ENCODE measurements around the gene PTGES2.
A peak's percentile ranks its signal among the peaks of the same experiment; 100 is the strongest.

The PTGES2 gene

GRCh38 chr9:128106181-128106939 is 21.2 kb downstream of the PTGES2 start:
- no peak for DNase-seq (ENCODE audit: low read depth in 2 of 2, low spot score in 1 of 2)

- no peak for DNase-seq (ENCODE audit: low read depth in 2 of 2, low spot score in 1 of 2)
Observed at GRCh38 chr9:128105538-128106175, 21.9 kb downstream of the PTGES2 start.

GRCh38 chr9:128104171-128104618 is 23.3 kb downstream of the PTGES2 start:
- DNase-seq (ENCODE audit: low read depth in 2 of 2, low spot score in 1 of 2), result no peak

GRCh38 chr9:128103589-128103962 is 24.0 kb downstream of the PTGES2 start:
- DNase-seq (ENCODE audit: low read depth in 2 of 2, low spot score in 1 of 2), result no peak

- DNase-seq (ENCODE audit: low read depth in 2 of 2, low spot score in 1 of 2), result no peak
Observed at GRCh38 chr9:128102861-128103588, 24.5 kb downstream of the PTGES2 start.

- DNase-seq (ENCODE audit: low read depth in 2 of 2, low spot score in 1 of 2), result no peak
Observed at GRCh38 chr9:128102196-128102595, 25.3 kb downstream of the PTGES2 start.

GRCh38 chr9:128101690-128102089 is 25.8 kb downstream of the PTGES2 start:
- DNase-seq (ENCODE audit: low read depth in 2 of 2, low spot score in 1 of 2), result no peak

- DNase-seq (ENCODE audit: low read depth in 2 of 2, low spot score in 1 of 2), result no peak
Observed at GRCh38 chr9:128101231-128101661, 26.3 kb downstream of the PTGES2 start.

- no peak for DNase-seq (ENCODE audit: low read depth in 2 of 2, low spot score in 1 of 2)
Observed at GRCh38 chr9:128100581-128100980, 26.9 kb downstream of the PTGES2 start.

- no peak for DNase-seq (ENCODE audit: low read depth in 2 of 2, low spot score in 1 of 2)
Observed at GRCh38 chr9:128099932-128100491, 27.5 kb downstream of the PTGES2 start.

- no peak for DNase-seq (ENCODE audit: low read depth in 2 of 2, low spot score in 1 of 2)
Observed at GRCh38 chr9:128099231-128099931, 28.1 kb downstream of the PTGES2 start.

GRCh38 chr9:128098297-128099230 is 29.0 kb downstream of the PTGES2 start:
- peak in 1 of 2 donors; percentile 22 for DNase-seq (ENCODE audit: low read depth in 2 of 2, low spot score in 1 of 2)

GRCh38 chr9:128097543-128098296 is 29.8 kb downstream of the PTGES2 start:
- no peak for DNase-seq (ENCODE audit: low read depth in 2 of 2, low spot score in 1 of 2)

- DNase-seq (ENCODE audit: low read depth in 2 of 2, low spot score in 1 of 2), result no peak
Observed at GRCh38 chr9:128096616-128097536, 30.7 kb downstream of the PTGES2 start.

GRCh38 chr9:128094950-128095544 is 32.5 kb downstream of the PTGES2 start:
- no peak for DNase-seq (ENCODE audit: low read depth in 2 of 2, low spot score in 1 of 2)

GRCh38 chr9:128094166-128094949 is 33.2 kb downstream of the PTGES2 start:
- peak in 1 of 2 donors; percentile 41 for DNase-seq (ENCODE audit: low read depth in 2 of 2, low spot score in 1 of 2)

GRCh38 chr9:128093011-128093410 is 34.5 kb downstream of the PTGES2 start:
- no peak for DNase-seq (ENCODE audit: low read depth in 2 of 2, low spot score in 1 of 2)
